Activated CD4-positive, alpha-beta T cell treated with anti-CD3 and anti-CD28 coated beads, Interleukin-2, amount 50 U/mL, for 1 hour (primary cell): ENCODE data around the gene UBAC2.
"Not testable (repeated sequence)": the region's sequence is repeated elsewhere in the genome, so short reads cannot be mapped to it uniquely, and the experiment has no call there.

ENCODE experiments used
- DNase-seq: peaks from one replicate; pipeline ENCODE4 v3.0.0-alpha.2; 2020

UBAC2 gene

DNA sequence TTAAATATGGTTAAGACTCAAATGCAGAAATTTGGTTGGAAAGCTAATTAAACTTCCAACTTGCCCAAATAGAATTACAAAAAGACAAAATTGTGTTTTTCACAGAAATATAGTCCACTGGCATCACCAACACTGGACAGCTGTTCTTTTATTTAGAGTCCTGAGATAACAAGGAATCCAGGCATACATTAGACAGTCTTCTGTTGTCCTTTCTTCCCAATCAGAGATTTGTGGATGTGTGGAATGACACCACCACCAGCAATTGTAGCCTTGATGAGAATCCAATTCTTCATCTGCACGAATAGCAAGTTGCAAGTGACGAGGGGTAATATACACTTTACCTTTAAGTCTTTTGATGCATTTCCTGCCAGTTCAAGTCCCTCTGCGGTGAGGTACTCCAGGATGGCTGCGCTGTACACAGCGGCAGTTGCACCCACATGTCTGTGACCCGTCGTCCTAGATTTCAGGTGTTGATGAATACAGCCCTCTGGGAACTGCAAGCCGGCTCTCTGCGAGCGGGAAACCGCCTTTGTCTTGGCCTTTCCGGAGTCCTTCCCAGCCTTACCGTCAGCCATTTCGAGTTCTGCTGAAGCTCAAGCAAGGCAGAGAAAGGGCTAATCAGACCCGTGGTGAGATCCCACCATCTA is 14.7 kb downstream of the UBAC2 start:
- peak; percentile 58 for DNase-seq

DNA sequence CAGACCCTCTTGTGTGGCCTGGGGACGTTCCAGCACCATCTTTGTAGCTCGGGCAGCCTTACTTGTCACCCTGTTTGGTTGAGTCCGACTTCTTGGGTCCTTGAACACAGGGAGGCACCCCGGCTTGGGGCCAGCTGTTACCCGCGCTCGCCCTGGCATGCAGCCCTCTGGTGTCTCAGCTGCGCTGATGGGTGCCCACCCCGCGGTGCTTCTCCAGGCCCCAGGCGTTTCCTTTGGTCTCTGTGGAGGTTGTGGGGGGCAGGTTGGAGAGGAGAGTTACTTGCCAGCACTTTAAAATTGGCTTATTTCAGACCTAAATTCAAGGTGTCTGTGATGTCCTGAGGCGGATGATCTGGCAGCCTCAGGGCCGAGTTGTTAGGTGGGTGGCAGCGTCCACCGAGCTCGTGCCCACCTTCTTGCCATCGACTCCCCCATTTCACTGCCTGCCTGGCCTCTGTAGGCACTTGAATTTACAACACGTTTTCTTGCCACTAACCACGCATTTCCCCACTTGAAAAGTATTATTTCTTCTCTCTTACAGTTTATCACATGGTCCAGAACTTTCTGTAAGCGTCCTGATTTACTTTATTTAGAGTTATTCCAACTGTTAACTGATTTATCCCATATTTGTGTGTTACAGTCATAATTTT is 16.9 kb downstream of the UBAC2 start:
- DNase-seq, result no peak

DNA sequence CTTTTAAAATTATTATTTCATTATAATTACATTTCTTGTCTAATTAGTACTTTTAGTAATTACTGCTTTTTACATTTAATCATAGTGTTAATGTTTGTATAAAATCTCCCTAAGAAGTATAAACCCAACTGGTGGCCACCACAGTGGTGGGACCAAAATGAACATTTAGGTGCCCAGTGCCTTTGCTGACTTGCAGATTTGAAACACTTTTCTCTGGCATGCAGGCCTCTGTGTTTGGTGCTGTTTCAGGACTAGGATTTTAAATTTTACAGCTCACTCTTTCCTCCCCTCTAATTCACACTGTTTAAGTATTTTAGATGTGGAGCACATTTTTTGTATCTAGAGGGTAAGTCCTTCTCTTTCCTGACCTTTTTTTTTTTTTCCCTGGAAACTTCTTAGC is 17.5 kb downstream of the UBAC2 start:
- no peak for DNase-seq

DNA sequence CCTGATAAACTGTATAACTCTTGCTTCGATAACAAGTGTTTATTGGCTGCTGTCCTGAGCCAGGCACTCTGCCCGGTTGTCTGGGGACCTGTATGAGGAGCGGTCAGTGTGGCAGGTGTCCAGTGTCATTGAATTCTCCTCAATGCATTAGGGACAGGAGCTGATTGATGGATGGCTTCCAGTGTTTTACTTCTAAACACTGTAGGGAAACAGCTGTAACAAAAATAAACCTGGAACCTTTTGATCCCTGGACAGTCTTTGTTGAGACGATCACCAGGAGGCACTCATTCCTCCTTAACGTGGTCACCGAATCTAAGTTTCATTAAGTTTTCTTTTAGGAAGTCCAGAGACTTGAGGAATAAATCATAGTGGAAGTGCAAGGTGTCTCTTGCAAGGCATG is 17.9 kb downstream of the UBAC2 start:
- no peak for DNase-seq

DNA sequence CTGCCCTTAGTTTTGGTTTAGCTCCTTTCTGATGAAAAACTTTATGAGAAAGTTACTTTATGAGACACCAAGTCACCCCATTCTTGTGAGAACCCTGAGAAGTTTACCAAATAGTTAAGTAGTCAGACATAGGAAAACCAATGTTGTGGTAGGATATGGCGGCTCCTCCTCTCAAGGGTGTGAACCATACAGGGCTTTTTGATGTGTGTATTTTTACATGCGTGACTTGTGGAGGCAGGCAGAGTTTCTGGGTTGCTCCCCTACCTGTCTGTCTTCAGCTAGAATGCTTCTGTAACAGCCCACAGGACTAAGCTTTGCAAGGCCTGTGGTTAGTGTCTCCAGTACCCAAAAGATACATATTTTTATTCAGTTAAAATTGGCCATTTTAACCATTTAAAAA is 18.3 kb downstream of the UBAC2 start:
- peak; percentile 51 for DNase-seq

DNA sequence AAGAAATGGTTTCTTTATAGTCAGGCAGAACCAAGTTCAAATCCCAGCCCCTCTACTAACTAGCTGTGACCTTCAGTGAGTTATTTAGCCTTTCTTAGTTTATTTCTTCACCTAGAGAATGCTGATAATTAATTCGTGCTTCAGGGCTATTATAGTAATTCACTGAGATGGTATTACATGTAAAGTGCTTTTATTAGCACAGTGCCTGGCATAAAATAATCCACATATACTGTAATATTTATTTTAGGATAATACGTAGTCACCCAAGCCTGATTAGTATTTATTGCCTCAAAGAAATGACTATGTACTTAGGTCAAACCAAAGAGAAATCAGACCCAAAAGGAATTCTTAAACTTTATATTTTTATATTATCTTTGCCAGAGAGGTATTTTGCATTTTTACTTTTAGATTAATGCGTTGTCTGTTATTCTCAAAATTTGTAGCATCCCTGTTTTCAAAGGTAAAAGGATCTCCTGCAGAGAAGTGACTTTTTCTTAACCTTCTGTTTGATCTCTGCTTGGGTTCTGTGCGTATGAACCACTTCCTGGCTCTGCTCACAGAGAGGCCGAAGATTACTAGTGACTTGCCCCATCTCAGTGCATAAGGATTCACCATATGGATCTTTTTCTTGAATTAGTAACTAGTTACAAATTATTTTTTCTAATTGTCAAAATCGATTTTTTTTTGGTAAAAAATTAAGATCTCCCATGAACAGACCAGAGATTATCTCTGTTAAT is 19.7 kb downstream of the UBAC2 start:
- DNase-seq, result no peak

DNA sequence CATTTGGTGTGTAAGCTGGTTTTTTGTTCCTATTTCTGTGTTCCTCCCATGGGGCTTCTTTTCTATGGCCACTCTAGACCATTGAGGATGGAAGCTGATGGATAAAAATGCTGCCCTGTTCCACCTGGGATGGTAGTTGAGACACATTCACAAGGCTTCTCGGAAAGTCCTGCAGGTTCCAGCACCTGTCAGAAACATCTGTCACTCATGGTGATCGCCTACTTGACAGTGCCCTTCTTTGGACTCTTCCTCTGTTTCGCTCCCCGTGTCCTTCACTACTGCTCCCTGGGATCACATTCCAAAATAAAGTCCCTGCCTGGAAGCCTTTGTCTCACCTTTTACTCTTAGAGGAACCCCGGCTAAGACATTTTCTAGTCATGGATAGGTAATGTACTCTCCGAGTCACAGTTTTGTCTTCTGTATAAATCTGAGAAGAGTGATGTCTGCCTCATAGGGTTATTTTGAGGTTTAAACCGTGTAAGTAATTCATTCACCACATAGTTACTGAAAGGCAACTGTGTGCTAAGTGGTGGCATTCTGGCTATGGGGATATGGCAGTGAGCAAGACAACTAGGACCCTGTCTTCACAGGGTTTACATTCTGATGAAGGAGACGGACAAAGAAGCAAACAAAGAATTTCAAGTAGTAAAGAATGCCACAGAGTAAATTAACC is 21.0 kb downstream of the UBAC2 start:
- no peak for DNase-seq

DNA sequence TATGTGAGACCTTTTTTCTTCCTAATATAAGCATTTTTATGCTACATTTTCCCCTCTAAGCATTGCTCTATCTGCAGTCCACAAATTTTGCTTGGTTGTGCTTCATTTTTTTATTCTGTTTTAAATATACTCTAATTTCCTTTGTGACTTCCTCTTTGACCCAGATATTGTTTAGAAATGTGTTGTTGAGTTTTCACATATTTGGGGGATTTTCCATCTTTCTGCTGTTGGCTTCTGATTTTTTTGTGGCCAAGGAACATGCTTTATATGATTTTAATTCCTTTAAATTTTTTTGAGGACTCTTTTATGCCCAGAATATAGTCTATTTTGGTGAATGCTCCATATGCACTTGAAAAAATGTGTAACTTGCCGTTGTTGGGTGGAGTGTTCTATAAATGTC is 22.9 kb downstream of the UBAC2 start:
- DNase-seq, result no peak

DNA sequence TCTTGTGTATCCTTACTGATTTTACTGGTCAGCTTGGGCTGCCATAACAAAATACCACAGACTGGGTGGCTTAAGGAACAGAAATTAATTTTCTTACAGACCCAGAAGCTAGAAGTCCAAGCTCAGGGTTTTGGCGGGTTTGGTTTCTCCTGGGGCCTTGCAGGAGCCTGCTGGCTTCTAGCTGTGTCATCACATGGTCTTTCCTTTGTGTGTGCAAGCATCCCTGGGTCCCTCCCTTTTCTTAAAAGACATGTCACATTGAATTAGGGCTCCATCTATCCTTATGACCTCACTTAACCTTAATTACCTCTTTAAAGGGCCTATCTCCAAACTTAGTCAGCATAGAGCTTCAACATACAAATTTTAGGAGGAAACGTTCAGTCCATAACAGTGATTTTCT is 23.4 kb downstream of the UBAC2 start:
- no peak for DNase-seq

DNA sequence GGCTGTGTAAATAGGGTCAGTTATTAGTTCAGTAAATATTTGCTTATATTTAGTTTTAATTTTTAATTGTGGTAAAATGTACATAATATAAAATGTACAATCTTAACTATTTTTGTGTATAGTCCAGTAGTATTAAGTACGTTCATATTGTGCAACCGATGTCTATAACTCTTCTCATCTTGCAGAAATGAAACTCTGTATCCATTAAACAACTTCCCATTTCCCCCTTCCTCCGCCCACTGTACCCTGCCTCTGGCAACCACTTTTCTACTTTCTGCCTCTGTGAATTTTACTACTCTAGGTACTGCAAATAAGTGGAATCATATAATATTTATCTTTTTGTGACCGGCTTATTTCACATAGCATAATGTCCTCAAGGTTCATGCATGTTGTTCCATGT is 24.4 kb downstream of the UBAC2 start:
- DNase-seq, result no peak

DNA sequence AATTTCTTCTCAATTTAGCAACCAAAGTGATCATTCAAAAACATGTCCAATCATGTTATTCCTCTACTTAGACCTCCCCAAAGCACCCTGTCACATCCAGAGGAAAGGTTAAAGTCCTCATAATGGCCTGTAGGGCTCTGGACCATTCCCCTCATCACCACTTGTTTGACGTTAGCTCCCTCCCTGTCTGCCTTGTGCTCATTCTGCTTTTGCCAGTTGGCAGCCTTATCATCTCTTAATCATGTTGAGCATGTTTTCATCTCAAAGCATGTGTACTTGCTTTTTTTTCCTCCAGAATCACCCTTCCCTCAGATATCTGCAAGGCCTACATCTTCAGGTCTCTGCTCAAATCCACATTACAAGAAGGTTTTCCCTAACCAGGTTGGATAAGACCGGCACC is 25.9 kb downstream of the UBAC2 start:
- no peak for DNase-seq

DNA sequence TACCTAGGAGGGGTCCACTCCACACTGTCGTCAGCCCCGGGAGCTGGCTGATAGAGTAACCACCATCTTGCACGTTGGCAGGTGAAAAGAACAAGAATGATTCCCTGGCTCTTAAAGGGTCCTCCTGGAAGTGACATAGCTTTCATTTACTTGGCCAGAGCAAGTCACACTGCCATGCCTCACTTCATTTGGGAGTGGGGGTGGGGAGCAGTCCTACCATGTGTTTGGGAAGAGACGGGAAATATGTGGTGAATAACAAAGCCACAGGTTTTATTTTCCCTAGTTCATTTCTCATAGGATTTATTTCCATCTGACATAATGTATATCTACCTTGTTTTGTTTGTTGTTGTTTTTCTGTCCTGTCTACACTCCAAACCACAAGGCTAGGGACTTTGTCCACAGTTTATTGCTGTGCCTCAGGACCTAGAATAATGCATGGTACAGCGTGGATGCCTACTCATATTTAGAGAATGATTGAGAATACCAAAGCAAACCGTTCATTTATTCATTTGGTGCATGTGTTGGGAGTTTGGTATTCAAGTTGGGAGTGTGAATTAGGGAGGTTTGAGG is 26.8 kb downstream of the UBAC2 start:
- DNase-seq, result no peak

DNA sequence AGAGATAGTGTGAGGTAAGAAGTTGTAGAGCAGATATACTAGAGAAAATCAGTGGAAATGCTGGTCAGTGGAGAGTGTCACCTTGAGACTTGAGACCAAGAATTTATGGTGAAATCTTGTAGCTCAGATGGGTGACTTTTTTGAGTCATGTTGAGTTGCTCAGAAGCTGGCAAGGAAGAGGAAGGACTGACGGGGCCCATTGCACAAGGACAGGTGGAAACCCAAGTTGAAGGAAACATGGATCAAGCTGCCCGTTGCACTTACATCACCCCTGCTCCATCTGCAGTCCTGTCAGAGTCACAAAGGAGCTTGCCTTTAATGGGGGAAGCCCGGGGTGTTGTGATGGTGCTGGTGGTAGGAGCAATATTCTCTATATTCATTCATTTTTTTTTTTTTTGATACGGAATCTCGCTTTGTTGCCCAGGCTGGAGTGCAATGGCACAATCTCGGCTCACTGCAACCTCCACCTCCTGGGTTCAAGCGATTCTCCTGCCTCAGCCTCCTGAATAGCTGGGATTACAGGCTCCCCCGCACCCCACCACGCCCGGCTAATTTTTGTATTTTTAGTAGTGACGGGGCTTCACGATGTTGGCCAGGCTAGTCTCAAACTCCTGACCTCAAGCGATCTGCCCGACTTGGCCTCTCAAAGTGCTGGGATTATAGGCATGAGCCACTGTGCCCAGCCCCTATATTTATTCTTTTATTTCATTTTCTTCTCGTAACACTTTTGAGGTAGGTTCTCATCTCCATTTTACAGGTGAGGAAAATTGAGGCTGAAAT is 27.4 kb downstream of the UBAC2 start:
- DNase-seq, result no peak

DNA sequence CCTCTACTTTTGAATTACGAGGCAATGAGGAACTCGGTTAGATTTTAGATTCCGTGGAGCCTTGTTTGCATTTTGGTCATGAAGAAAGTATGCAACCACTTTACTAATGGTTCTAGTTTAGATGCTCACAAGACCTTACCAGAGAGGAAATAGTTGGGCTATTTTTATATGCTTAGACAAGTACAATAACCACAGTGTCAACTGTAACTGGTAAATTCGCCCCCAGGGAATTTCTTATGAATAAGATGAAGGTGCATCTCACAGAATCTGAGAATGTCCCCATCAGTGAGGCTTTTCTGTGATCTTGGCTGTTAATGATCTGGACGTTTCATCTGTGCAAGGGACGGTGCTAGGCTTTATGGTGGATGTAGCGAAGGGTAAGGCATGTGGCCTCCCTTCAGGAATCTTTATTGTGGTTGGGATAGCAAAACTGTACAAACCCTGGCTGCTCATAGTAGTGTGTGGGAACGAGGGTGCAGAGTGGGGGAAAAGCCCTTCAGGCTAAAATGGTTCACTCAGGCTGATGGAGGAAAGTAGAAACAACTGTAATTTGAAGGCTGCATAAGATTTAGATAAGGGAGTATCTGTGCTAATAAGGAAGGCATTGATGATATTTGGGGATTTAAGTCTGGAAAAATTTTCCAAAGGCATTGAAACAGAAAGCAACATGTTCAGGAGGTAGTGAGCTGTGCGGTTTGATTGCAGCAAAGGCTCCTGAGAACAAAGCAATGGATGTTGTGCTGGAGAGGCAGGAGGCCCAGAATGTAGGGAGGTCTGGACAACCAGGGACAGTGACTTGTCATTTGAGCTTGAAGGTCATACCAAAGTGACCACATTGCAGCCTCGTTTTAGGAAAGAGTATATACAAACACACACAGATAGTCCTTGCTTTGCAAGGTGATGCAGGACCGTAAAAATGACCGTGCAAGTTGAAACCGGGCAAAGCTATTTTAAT is 28.4 kb downstream of the UBAC2 start:
- DNase-seq, result no peak

DNA sequence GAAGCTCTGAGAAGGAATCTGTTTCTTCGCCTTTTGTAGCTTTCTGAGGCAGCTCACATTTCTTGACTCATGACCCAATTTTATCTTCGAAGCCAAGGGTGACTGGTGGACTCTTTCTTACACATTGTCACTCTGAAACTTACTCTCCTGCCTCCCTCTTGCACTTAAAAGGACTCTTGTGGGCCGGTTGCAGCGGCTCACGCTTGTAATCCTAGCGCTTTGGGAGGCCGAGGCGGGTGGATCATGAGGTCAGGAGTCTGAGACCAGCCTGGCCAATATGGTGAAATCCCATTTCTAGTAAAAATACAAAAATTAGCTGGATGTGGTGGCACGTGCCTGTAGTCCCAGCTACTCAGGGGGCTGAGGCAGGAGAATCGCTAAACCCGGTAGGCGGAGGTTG is 29.9 kb downstream of the UBAC2 start:
- DNase-seq, result not testable (repeated sequence)

DNA sequence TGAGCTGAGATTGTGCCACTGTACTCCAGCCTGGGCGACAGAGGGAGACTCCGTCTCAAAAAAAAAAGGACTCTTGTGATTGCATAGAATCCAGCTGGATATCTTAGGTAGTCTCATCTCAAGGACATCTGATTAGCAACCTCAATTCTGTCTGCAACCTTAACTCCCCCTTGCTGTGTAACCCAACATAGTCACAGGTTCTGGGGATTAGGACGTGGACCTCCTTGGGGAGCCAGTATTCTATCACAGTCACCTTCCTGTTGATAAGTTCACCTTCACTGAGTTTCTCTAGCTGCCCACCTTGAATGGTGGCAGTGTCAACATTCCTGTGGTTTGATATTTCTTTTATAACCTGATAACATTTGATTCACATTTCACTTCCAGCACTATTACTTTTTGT is 30.3 kb downstream of the UBAC2 start:
- DNase-seq, result no peak

DNA sequence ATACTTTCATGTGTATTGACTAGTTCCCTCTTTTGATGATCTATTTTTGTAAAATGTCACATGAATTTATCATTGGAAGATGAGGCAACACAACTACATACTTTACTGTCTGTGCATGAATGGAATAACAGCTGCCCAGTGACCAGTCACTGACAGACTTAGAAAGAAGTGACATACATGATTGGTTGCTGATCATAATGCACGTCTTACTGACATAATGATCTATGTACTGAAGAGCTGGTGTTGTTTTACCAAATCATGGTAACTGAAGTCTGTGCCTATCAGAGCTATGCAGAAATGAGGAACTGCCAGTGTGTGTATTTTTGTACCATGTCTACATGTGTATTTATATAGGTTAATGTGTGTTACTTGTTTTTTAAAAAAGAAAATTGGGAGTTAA is 31.1 kb downstream of the UBAC2 start:
- no peak for DNase-seq

DNA sequence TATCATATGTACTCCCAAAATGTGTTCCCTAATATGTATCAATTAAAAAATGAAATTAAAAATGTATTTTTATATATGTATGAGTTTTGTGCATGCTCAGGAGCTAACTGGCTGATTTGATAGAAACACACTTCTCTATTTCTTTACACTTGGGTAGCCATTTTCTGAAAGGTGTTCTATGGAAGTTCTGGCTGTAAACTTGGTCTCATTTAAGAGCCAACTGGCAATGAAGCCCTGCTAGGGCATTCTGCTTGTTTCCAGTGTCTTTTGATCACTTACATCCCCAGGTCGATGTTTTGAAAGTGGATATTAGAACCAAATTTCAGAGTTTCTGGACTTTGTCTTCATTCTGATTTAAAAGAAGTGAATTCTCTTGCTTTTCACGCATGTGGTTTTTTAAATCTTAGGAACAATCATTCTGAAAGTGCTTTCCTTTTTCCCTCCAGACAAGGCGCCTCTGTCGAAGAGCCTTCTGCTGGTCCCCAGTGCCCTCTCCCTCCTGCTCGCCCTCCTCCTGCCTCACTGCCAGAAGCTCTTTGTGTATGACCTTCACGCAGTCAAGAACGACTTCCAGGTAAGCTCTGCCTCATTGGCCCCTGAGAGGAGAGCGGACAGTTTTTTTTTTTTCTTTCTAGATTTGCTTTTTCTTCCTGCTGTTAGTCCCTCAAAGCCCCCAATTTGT is 37.5 kb downstream of the UBAC2 start:
- no peak for DNase-seq

DNA sequence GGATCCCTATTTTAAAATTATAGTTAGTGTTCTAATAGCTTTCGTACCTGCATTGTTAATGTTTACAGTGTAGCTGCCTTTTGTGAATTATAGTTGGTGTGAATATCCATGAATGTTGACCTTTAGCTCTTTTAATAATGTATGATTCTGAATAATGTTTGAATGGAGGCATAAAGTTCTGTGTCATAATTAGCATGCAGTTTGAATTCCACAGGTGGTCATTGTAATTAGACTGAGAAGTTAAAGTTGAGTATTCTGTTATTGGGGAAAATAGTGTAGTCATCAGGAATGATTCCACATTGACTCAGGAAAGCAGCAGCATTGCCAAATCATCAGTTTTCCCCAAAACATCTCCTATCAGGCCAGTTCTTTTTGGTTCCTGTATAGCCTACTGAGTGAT is 45.4 kb downstream of the UBAC2 start:
- DNase-seq, result no peak

DNA sequence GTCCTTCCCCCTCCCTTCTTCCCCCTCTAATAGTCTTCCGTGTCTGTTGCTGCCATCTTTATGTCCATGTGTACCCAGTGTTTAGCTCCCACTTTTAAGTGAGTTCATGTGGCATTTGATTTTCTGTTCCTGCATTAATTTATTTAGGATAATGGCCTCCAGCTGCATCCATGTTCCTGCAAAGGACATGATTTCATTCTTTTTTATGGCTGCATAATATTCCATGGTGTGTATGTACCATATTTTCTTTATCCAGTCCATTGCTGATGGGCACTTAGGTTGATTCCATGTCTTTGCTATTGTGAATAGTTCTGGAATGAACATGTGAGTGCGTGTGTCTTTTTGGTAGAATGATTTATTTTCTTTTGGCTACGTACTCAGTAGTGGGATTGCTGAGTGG is 48.5 kb downstream of the UBAC2 start:
- not testable (repeated sequence) for DNase-seq

DNA sequence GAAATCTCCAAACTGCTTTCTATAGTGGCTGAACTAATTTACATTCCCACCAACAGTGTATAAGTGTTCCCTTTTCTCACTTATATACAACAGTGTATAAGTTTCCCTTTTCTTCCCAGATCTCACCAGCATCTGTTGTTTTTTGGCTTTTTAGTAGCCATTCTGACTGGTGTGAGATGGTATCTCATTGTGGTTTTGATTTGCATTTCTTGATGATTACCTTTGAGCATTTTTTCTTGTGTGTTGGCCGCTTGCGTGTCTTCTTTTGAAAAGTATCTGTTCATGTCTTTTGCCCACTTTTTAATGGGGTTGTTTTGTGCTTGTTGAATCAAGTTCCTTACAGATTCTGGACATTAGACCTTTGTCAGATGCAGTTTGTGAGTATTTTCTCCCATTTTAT is 49.0 kb downstream of the UBAC2 start:
- DNase-seq, result not testable (repeated sequence)
